ENCODE measurements around the gene PLCB1.

Gene PLCB1

DNA sequence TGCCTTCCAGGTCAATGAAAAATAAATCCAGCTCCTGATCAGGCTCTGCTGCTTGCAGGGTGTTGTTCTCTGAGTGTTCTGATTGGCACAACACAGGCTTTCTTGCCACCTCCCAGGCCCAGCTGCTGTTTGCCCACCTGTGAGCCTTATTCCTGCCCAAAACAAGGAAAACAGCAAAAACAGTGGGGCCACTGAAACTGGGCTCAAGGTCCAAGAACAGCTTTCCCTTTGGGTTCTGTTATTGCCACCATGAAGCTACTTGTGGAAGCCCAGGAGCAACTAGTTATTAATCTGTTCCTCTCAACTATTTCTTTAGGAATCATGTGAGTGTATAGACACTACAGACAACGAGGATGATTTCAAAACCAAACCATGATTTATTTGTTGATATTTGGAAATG lies 159.1 kb downstream of the PLCB1 start:
- TF ChIP-seq, protein P1, sequence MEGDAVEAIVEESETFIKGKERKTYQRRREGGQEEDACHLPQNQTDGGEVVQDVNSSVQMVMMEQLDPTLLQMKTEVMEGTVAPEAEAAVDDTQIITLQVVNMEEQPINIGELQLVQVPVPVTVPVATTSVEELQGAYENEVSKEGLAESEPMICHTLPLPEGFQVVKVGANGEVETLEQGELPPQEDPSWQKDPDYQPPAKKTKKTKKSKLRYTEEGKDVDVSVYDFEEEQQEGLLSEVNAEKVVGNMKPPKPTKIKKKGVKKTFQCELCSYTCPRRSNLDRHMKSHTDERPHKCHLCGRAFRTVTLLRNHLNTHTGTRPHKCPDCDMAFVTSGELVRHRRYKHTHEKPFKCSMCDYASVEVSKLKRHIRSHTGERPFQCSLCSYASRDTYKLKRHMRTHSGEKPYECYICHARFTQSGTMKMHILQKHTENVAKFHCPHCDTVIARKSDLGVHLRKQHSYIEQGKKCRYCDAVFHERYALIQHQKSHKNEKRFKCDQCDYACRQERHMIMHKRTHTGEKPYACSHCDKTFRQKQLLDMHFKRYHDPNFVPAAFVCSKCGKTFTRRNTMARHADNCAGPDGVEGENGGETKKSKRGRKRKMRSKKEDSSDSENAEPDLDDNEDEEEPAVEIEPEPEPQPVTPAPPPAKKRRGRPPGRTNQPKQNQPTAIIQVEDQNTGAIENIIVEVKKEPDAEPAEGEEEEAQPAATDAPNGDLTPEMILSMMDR (IDR thresholded peaks at IDR 0.05; ENCODE audit: extremely low read depth, missing control alignments): no peak
- no peak for DNase-seq (ENCODE audit: low spot score)

DNA sequence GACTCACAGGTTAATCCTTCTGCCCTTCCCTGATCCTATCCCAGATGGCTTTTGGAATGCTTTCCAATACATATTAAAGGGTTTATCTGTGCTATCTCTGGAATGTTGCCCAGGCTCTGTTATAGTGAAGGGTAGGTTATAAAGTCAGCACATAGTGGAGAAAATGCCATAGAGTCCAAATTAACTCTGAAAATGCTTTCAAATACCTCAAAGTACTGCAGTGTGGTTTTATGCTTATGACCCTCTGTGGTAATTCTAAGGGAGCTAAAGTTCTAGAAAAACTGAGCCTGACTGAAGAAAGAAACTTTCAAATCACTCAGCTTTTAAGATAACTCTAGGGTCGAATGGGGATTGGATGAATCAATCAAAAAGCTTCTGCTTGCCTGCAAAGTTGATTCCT lies 159.8 kb downstream of the PLCB1 start:
- TF ChIP-seq, protein P1 (IDR thresholded peaks at IDR 0.05; ENCODE audit: extremely low read depth, missing control alignments): no peak

DNA sequence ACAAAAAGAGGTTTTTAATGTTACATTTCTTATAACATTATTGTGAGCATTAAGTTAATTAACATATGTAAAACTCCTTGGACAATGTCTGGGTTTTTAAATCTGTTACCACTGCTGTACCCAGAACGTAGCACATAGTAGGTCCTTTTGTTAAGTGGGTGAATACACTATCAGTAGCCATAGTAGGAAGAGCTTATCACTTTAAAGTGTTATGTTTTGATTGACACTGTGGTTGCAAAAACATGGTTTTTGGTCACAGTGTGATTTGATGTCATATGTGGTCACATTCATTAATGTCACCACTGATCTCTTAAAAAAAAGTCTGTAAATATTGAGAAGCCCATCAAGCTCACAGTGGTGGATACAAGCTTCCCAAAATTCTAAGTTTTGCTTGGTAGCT lies 160.7 kb downstream of the PLCB1 start:
- DNase-seq (ENCODE audit: low spot score): no peak
- TF ChIP-seq, protein P1 (IDR thresholded peaks at IDR 0.05; ENCODE audit: extremely low read depth, missing control alignments): no peak

More for the DNA sequence above, 159.8 kb downstream of the PLCB1 start:
- no peak for DNase-seq (ENCODE audit: low spot score)

DNA sequence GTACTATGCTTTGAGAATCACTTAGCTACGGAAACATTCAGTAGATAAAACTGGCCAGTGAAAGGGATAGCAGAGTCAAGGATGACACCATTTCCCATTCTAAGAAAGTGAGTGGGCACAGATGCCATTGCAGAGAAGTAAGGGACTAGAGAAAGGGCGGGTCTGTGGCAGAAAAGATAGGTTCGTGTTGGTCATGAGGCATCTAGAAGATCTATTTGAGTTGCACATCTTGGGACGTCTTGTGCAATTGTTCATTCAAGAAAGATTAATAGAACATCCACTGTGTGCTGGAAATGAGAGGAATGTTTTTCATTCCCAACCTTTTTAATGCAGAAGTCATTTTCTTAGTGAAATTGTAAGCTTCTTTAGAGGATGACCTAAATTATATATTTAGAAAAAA lies 161.7 kb downstream of the PLCB1 start:
- no peak for DNase-seq (ENCODE audit: low spot score)
- TF ChIP-seq, protein P1 (IDR thresholded peaks at IDR 0.05; ENCODE audit: extremely low read depth, missing control alignments): no peak

DNA sequence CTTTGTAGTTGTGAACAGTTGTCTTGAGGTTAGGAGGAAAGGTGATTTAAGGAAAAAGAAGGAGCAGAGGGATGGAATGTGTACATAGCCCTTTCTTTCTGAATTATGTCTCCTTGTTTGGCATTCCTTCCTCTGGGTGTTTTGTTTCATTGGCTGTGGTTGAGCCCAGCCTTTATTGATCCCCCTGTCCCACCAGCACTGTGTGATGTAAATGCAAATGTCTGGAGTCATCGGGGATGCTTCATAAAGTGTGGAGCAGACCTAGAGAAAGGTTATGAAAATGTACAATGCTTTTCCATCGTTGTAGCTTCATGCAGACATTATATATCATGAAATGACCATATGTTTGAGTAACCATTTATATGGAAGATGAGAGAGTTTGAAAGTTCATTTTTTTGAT lies 164.5 kb downstream of the PLCB1 start:
- DNase-seq (ENCODE audit: low spot score): no peak
- TF ChIP-seq, protein P1 (IDR thresholded peaks at IDR 0.05; ENCODE audit: extremely low read depth, missing control alignments): no peak

DNA sequence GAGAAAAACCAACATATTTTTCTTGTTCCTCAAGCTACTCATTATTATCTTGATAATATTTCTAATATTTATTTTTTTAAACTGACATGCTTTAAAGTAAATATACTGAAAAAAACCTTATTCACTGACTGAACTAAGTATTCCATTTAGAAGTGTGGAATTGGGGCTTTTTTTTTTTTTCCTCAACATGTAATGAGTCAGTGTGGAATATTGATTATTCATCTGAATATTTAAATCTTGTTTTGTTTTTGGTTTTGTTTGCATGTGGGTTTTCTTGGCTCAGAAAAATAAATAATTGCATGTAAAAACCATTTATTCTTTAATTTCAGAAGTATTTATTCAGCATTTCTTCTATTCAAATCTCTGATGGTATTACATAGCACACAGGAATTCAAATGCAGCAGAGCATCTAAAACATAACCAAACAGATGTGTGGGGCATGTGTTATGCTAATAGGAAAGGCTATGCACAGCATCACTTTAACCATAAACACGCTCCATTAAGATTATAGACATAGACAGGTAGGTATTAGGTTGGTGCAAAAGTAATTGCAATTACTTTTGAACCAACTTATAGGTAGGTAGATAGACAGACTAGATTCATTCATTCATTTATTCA lies 166.5 kb downstream of the PLCB1 start:
- no peak for DNase-seq (ENCODE audit: low spot score)
- TF ChIP-seq, protein P1 (IDR thresholded peaks at IDR 0.05; ENCODE audit: extremely low read depth, missing control alignments): no peak

DNA sequence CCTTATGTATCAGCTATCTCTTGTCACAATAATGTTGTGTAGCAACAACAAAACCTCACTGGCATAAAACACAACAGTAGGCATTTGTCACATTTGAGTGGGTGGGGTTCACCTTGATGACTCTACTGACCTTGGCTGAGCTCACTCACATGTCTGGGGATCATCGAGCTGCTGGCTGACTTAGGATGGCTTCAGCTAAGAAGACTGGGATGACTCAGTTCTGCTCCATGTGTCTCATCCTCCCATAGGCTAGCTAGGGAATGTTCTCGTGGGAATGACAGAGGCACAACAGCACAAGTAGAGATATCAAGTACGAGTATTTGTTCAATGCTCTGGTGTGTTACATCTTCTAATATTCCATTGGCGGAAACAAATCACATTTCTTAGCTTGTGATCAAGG lies 167.9 kb downstream of the PLCB1 start:
- DNase-seq (ENCODE audit: low spot score): no peak
- TF ChIP-seq, protein P1 (IDR thresholded peaks at IDR 0.05; ENCODE audit: extremely low read depth, missing control alignments): no peak

Data from GM20000 (cell line).